Esophagus (tissue), 2 donors: ENCODE data around the gene PRKAR1A. TPM values are rescaled to one million over a fixed set of nuclear protein-coding genes. Genes with fewer than 3 reads are reported as not detected.

ENCODE experiments used
- H3K27ac ChIP-seq, 2 donors: one replicate each; pipeline ENCODE4 v1.5.1; 2013; ENCODE audit warnings: low read depth in 2 of 2, mild to moderate bottlenecking in 2 of 2, inconsistent platforms in 1 of 2, low read length in 1 of 2, moderate library complexity in 1 of 2
- H3K27me3 ChIP-seq, 2 donors: one replicate each; pipeline ENCODE4 v1.6.1; 2013; ENCODE audit warnings: low read length in 2 of 2, control low read depth in 1 of 2, mild to moderate bottlenecking in 1 of 2; ENCODE audit not compliant: insufficient read depth in 2 of 2, control insufficient read depth in 1 of 2
- H3K36me3 ChIP-seq, 2 donors: one replicate each; pipeline ENCODE4 v1.6.1; 2013; ENCODE audit warnings: low read length in 1 of 2; ENCODE audit not compliant: control insufficient read depth in 2 of 2, insufficient read depth in 2 of 2
- H3K4me1 ChIP-seq, 2 donors: one replicate each; pipeline ENCODE4 v1.6.1; 2013; ENCODE audit warnings: low read length in 1 of 2; ENCODE audit not compliant: control insufficient read depth in 2 of 2, insufficient read depth in 2 of 2
- H3K4me3 ChIP-seq, 2 donors: one replicate each; pipeline ENCODE4 v1.5.1; 2013; ENCODE audit warnings: low read length in 2 of 2, mild to moderate bottlenecking in 2 of 2, low read depth in 1 of 2, moderate library complexity in 1 of 2
- H3K9me3 ChIP-seq, 2 donors: one replicate each; pipeline ENCODE4 v1.6.1; 2013; ENCODE audit warnings: mild to moderate bottlenecking in 2 of 2, low read depth in 1 of 2, low read length in 1 of 2, moderate library complexity in 1 of 2; ENCODE audit not compliant: control insufficient read depth in 2 of 2, insufficient read depth in 1 of 2
- WGBS, 2 donors: extraction: QIAGEN DNeasy Blood & Tissue Kit; methylation state at CpG; one replicate each; pipeline ENCODE4 v1.1.7; 2013; 5-methylcytosine and 5-hydroxymethylcytosine counted together
- polyA plus RNA-seq, 2 donors: library from polyadenylated mRNA; stranded (reverse); fragments of 200-250 nt; gene quantifications; one replicate each; pipeline ENCODE4 v1.2.3, GENCODE V29; 2013
- donor health status: healthy with polysubstance abuse.
- donor health status: Bipolar disorder and iron deficiency.

PRKAR1A gene
- polyA plus RNA-seq, 2 donors: 25.7 to 55.8 TPM

DNA sequence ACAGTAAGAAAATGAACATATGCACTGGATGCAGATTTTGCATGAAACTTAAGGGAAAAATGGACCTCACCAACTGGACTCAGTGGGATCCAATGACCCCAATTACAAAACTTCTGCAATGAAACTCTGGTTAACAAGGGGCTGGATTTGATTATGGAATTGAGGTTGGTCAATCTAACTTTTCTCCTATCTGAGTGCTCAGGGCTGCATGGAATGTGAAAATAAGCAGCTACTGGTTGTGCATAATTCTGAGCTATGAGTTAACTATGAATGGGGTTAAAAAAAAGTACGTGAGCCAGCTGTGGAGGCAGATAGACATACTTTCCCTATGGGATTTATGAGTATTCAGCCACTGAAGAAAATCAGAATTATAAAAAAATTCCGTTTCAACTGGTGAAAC is 79.8 kb downstream of the PRKAR1A start:
- Histone ChIP-seq H3K27me3 (no peaks in the 10 kb centered on the region), H3K36me3 (no peaks in the 10 kb centered on the region), H3K4me3 (no peak overlapping the region), H3K4me1 (no peaks in the 10 kb centered on the region), H3K27ac (no peak overlapping the region), H3K9me3 (peaks cover 0 to 2% of the 10 kb centered on the region in 2 donors)
- WGBS, 2 donors: 72 to 86% methylated on average over 2 of the region's 2 CpGs

DNA sequence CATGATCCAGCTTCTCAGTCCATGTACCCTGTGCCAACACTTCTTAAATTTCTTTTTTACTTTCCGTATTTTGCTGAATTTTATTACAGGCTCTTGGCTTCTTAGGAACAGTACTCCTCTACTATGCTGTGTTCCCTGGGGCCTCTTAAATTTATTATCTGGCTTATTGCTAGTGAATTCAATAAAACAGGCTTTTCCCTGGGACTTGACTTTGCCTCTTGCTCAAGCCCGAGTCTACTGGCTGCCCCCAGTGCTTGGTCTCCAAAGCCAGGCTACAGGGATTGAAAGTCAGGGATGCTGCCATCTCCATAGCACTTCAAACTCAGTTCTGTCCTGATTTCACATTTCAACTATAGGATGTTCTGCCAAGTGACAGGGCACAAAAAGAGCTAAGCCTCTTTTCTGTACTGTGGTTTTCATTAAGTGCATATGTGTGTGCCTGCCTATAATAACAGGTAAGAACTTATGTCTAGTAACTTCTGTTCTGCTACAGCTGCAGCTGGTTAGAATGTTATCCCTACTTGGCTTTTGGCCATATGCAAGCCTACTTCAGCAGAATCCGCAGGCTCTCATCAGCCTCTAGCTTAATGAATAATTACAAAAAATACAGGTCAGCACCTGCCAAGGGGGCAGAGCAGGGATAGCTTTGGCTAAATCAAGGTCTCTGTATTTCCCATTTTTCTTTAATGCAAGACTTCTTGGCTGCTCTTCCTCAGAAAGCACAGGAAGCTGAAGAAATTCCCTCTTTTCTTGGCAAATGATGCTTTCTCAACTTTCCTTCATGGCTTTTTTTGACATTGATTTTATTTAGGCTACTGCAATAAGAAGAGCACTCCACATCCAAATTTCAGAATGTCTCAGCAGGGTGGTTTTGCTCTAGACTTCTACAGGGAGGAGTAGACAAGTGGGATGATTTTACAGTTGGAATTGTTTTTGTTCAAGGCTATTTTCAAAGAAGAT is 80.7 kb downstream of the PRKAR1A start:
- H3K4me1 ChIP-seq: no peaks in the 10 kb centered on the region
- no peak overlapping the region for H3K27ac ChIP-seq
- peaks cover 0 to 2% of the 10 kb centered on the region in 2 donors for H3K9me3 ChIP-seq
- no peak overlapping the region for H3K4me3 ChIP-seq
- H3K27me3 ChIP-seq: no peaks in the 10 kb centered on the region
- WGBS, 2 donors: 44 to 52% methylated on average over 3 of the region's 3 CpGs
- no peaks in the 10 kb centered on the region for H3K36me3 ChIP-seq

DNA sequence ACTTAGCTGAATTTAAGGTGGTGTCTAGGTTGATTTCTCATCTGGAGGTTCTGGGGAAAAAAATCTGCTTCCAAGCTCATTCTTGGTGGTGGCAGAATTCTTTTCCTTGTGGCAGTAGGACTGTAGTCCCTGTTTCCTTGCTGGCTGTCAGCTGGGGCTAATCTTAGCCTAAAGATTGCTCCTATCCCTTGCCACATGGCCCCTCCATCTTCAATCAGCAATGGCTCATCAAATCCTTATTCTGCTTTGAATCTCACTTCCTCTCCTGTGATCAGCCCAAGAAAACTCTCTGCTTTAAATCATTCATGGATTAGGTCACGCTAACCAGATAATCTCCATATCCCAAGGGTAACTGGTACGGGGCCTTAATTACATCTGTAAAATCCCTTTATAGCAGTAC is 82.3 kb downstream of the PRKAR1A start:
- no peak overlapping the region for H3K4me3 ChIP-seq
- H3K36me3 ChIP-seq: no peaks in the 10 kb centered on the region
- WGBS, 2 donors: 90 to 92% methylated on average over 2 of the region's 2 CpGs
- H3K4me1 ChIP-seq: no peaks in the 10 kb centered on the region
- H3K9me3 ChIP-seq: no peaks in the 10 kb centered on the region
- no peak overlapping the region for H3K27ac ChIP-seq
- no peaks in the 10 kb centered on the region for H3K27me3 ChIP-seq

DNA sequence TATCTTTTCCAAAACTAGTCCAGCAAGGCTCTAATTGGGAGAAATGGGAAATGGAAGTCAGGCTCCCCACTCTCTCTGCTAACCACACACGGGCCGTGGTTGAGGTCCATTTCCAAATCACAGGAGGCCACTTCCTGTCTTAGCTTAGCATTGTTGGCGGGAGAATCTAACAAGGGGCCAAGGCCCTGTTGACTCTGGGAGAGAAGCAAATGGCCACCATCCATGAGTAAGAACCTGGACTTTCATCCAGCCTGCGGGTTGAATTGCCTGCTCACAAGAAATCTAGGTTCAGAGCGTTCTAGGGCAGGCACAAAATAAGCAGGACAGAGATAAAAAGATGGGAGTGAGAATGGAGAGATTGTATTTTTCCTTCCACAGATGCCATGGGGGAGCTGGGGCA is 83.3 kb downstream of the PRKAR1A start:
- no peaks in the 10 kb centered on the region for H3K27me3 ChIP-seq
- no peaks in the 10 kb centered on the region for H3K36me3 ChIP-seq
- peaks cover 0 to 6% of the 10 kb centered on the region in 2 donors for H3K4me1 ChIP-seq
- no peak overlapping the region for H3K4me3 ChIP-seq
- WGBS, 2 donors: 73 to 81% methylated on average over 5 of the region's 5 CpGs
- no peaks in the 10 kb centered on the region for H3K9me3 ChIP-seq
- no peak overlapping the region for H3K27ac ChIP-seq

- Histone ChIP-seq H3K9me3 (no peaks in the 10 kb centered on the region), H3K27ac (no peak overlapping the region), H3K36me3 (no peaks in the 10 kb centered on the region), H3K4me3 (no peak overlapping the region), H3K27me3 (no peaks in the 10 kb centered on the region), H3K4me1 (peaks cover 0 to 10% of the 10 kb centered on the region in 2 donors)
- 69 to 75% methylated on average over 2 of the region's 2 CpGs for WGBS, 2 donors
These were observed 83.8 kb downstream of the PRKAR1A start for GRCh38 chr17:68595986-68596385.

DNA sequence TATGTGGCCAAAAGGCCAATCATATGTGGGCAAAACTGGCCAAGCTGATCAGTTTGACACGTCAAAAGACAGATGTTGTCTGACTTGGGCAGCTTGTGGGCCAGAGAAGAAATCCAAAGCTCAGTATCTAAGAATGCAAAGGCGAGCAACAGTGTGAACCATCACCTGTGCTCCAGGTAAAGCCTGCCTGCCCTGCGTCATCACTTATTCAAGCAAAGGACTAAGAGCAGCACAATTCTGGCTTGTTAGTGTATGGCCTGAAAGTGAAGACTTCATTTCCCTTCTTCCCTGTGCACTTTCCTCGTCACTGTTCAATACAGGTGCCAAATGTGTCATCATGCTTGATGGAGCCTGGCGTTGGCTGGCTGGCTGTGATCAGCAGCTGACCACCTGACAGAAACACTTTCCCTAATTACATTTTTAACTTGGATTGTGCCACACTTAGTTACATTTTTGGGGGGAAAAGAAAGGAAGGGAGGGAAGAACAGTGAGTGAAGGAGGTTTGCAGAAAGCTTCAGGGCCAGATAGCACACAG is 84.2 kb downstream of the PRKAR1A start:
- Histone ChIP-seq H3K27me3 (no peaks in the 10 kb centered on the region), H3K36me3 (no peaks in the 10 kb centered on the region), H3K4me1 (peaks cover 0 to 12% of the 10 kb centered on the region in 2 donors), H3K27ac (no peak overlapping the region), H3K4me3 (no peak overlapping the region), H3K9me3 (no peaks in the 10 kb centered on the region)
- 73 to 80% methylated on average over 5 of the region's 5 CpGs for whole genome bisulfite sequencing, 2 donors

- H3K4me1 ChIP-seq: peaks cover 0 to 12% of the 10 kb centered on the region in 2 donors
- H3K27ac ChIP-seq: no peak overlapping the region
- WGBS, 2 donors: 89 to 90% methylated on average over 4 of the region's 4 CpGs
- H3K36me3 ChIP-seq: no peaks in the 10 kb centered on the region
- no peak overlapping the region for H3K4me3 ChIP-seq
- H3K27me3 ChIP-seq: no peaks in the 10 kb centered on the region
- no peaks in the 10 kb centered on the region for H3K9me3 ChIP-seq
These were observed 85.8 kb downstream of the PRKAR1A start for GRCh38 chr17:68598074-68598473.

- no peak overlapping the region for H3K27ac ChIP-seq
- 78 to 91% methylated on average over 4 of the region's 4 CpGs for WGBS, 2 donors
- H3K27me3 ChIP-seq: no peaks in the 10 kb centered on the region
- H3K4me3 ChIP-seq: no peak overlapping the region
- H3K36me3 ChIP-seq: no peaks in the 10 kb centered on the region
- no peaks in the 10 kb centered on the region for H3K9me3 ChIP-seq
- peaks cover 0 to 12% of the 10 kb centered on the region in 2 donors for H3K4me1 ChIP-seq
These were observed 86.3 kb downstream of the PRKAR1A start for GRCh38 chr17:68598545-68598961.

GRCh38 chr17:68599091-68599490 is 86.9 kb downstream of the PRKAR1A start:
- Histone ChIP-seq H3K4me1 (peaks cover 0 to 12% of the 10 kb centered on the region in 2 donors), H3K9me3 (no peaks in the 10 kb centered on the region), H3K36me3 (no peaks in the 10 kb centered on the region), H3K27ac (no peak overlapping the region), H3K4me3 (no peak overlapping the region), H3K27me3 (no peaks in the 10 kb centered on the region)
- WGBS, 2 donors: 66 to 69% methylated on average over 4 of the region's 4 CpGs
